OCI-LY7 (cell line): ENCODE results near the gene CCNB1. TPM values are rescaled to one million over a fixed set of nuclear protein-coding genes. Genes with fewer than 3 reads are reported as not detected.

Experiments
- BruUV-seq: library from RNA; stranded (reverse); fragments of 400-500 nt; replicated peaks from 2 replicates; lab custom pipeline; 2021; lab: Mats Ljungman, UMichigan
- CTCF ChIA-PET: fragments of 300-600 bp; sonication (Branson Sonifier 250); formaldehyde crosslinking; loops from one replicate; lab custom pipeline; 2022; ENCODE audit warnings: antibody characterized with exemption; ENCODE audit not compliant: unreplicated experiment; lab: Charles Lee
- POLR2A ChIA-PET: fragments of 300-600 bp; sonication (Branson Sonifier 250); formaldehyde crosslinking; loops from one replicate; lab custom pipeline; 2022; ENCODE audit warnings: antibody characterized with exemption; lab: Charles Lee
- DNase-seq: peaks from one replicate; pipeline ENCODE4 v3.0.0-alpha.2; 2015; ENCODE audit warnings: low spot score
- H2AFZ ChIP-seq: fragments of 200-600 bp; sonication (generic), shearing (Covaris generic); 2 replicates; pipeline ENCODE4 v1.6.1; 2014; ENCODE audit warnings: mild to moderate bottlenecking, antibody characterized with exemption, low read length, moderate library complexity
- H3K27ac ChIP-seq: fragments of 200-600 bp; sonication (generic); 2 replicates; pipeline ENCODE4 v1.5.1; 2014; ENCODE audit warnings: mixed run types, low read depth, mild to moderate bottlenecking, moderate library complexity, low read length, inconsistent platforms; ENCODE audit not compliant: poor library complexity, severe bottlenecking
- H3K36me3 ChIP-seq: fragments of 200-600 bp; sonication (generic); 2 replicates; pipeline ENCODE4 v1.6.1; 2014; ENCODE audit warnings: mild to moderate bottlenecking, antibody characterized with exemption, low read length, moderate library complexity, mixed read lengths; ENCODE audit not compliant: insufficient read depth
- H3K4me1 ChIP-seq: fragments of 200-600 bp; sonication (generic); 2 replicates; pipeline ENCODE4 v1.5.1; 2014; ENCODE audit warnings: mild to moderate bottlenecking, low read length; ENCODE audit not compliant: insufficient read depth, poor library complexity, severe bottlenecking
- H3K4me2 ChIP-seq: fragments of 200-600 bp; sonication (generic); 2 replicates; pipeline ENCODE4 v1.6.1; 2014; ENCODE audit warnings: mild to moderate bottlenecking, low read length
- H3K4me3 ChIP-seq: fragments of 200-600 bp; sonication (generic); 2 replicates; pipeline ENCODE4 v1.5.1; 2014; ENCODE audit warnings: mild to moderate bottlenecking, low read depth, low read length; ENCODE audit not compliant: poor library complexity, severe bottlenecking
- H3K79me2 ChIP-seq: fragments of 200-600 bp; sonication (generic); 2 replicates; pipeline ENCODE4 v1.6.1; 2016; ENCODE audit warnings: low read depth, mild to moderate bottlenecking, low read length, moderate library complexity, mixed read lengths; ENCODE audit not compliant: insufficient read depth
- H3K9me2 ChIP-seq: fragments of 200-600 bp; sonication (generic); 2 replicates; pipeline ENCODE4 v1.6.1; 2016; ENCODE audit warnings: mild to moderate bottlenecking, low read length, mixed read lengths; ENCODE audit not compliant: insufficient read depth
- H3K9me3 ChIP-seq: fragments of 200-600 bp; sonication (generic); 2 replicates; pipeline ENCODE4 v1.6.1; 2014; ENCODE audit warnings: mild to moderate bottlenecking, mixed run types, low read length, mixed read lengths
- H4K20me1 ChIP-seq: fragments of 200-600 bp; sonication (generic); 2 replicates; pipeline ENCODE4 v1.6.1; 2014; ENCODE audit warnings: mild to moderate bottlenecking, antibody characterized with exemption, low read length, moderate library complexity, mixed read lengths; ENCODE audit not compliant: insufficient read depth
- CTCF ChIP-seq: fragments of 200-600 bp; sonication (generic); conservative IDR thresholded peaks from 2 replicates; pipeline ENCODE4 v1.5.1; 2014; ENCODE audit warnings: mild to moderate bottlenecking, antibody characterized with exemption, low read length, moderate library complexity, mixed read lengths
- EZH2phosphoT487 ChIP-seq: fragments of 200-600 bp; sonication (generic); IDR thresholded peaks from 2 replicates; pipeline ENCODE4 v1.6.1; 2018; ENCODE audit warnings: low read depth, borderline replicate concordance, mild to moderate bottlenecking, mixed run types, antibody characterized with exemption, low read length, moderate library complexity, mixed read lengths
- intact Hi-C: fragments of 100-400 bp; cut with micrococcal nuclease; formaldehyde crosslinking; loops from one replicate; pipeline ENCODE4 v1.10.0; 2022; ENCODE audit not compliant: unreplicated experiment
- total RNA-seq, 2 experiments: library from RNA; depleted of rRNA in 1 of 2; stranded (reverse); fragments of >200 nt in 1 of 2; shearing (Covaris generic) in 1 of 2; gene quantifications; 2 replicates each; pipeline ENCODE4 v1.2.3, GENCODE V29; 2014 to 2022

The CCNB1 gene
- total RNA-seq, 2 experiments from 2014 or later, result 206 to 274 TPM

DNA sequence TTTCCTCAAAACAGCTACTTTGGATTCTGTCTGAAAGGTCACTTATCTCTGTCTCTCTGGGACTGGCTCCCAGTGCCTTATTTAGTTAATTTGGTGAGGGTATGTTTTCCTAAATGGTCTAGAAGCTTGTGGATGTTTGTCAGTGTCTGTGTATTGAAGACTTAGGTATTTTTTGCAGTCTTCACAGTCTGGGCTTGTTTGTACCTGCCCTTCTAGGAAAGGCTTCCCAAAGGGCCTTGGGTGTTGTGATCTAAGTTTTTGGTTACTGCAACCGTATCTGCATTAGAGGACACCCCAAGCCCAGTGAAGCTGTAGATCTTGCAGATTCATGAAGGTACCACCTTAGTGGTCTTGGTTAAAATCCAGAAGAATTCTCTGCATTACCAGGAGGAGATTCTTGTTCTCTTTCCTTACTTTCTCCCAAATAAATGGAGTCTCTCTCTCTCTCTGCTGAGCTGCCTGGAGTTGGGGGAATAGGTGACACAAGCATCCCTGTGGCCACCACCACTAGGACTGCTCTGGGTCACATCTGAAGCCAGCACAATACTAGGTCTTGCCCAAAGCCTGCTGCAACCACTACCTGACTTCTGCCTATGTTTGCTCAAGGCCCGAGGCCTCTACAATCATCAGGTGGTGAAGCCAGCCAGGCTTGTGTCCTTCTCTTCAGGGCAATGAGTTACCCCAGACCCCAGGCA lies 17.8 kb upstream of the CCNB1 start:
- DNase-seq, result no peak
- CTCF ChIA-PET, result no interaction called here
- no TSS peak for BruUV-seq
- Histone ChIP-seq H3K9me2 (no peaks in the 10 kb centered on the region), H3K27ac (no peak overlapping the region), H3K79me2 (no peaks in the 10 kb centered on the region), H3K9me3 (no peaks in the 10 kb centered on the region), H3K4me1 (no peaks in the 10 kb centered on the region), H3K36me3 (no peaks in the 10 kb centered on the region), H3K4me3 (no peak overlapping the region), H3K4me2 (no peak overlapping the region), H2AFZ (no peak overlapping the region), H4K20me1 (no peaks in the 10 kb centered on the region)
- intact Hi-C loops, result no loop called here
- TF ChIP-seq EZH2phosphoT487 (no peak), CTCF (no peak)
- POLR2A ChIA-PET, result interaction anchor here (0.6 kb wide), 2 partner anchors 41 to 200 kb away, joined by 3 read pairs; no protein-coding TSS in a partner anchor

GRCh38 chr5:69149676-69150010 lies 17.3 kb upstream of the CCNB1 start:
- no peak overlapping the region for H2AFZ ChIP-seq

More at GRCh38 chr5:69149676-69150010, 17.3 kb upstream of the CCNB1 start:
- BruUV-seq, result no TSS peak
- ChIA-PET CTCF (no interaction called here), POLR2A (interaction anchor here (0.6 kb wide), 2 partner anchors 40 to 200 kb away, joined by 3 read pairs; no protein-coding TSS in a partner anchor)
- no peak for DNase-seq
- intact Hi-C loops, result no loop called here
- no peaks in the 10 kb centered on the region for H3K36me3 ChIP-seq
- no peaks in the 10 kb centered on the region for H3K79me2 ChIP-seq
- H3K4me3 ChIP-seq, result no peak overlapping the region
- no peak overlapping the region for H3K27ac ChIP-seq
- TF ChIP-seq CTCF, result no peak
- no peaks in the 10 kb centered on the region for H3K4me1 ChIP-seq
- no peaks in the 10 kb centered on the region for H3K9me3 ChIP-seq
- H4K20me1 ChIP-seq, result no peaks in the 10 kb centered on the region
- H3K4me2 ChIP-seq, result no peak overlapping the region
- H3K9me2 ChIP-seq, result no peaks in the 10 kb centered on the region
